NOMO-1 (cell line): ENCODE data around the gene RNF144A.
"Not testable (repeated sequence)": the region's sequence is repeated elsewhere in the genome, so short reads cannot be mapped to it uniquely, and the experiment has no call there.

Experiments used
- DNase-seq, 2 experiments: peaks; one replicate each; lab custom pipeline; 2025; ENCODE audit not compliant: unreplicated experiment in 2 of 2; lab: John Stamatoyannopoulos, UW

Gene RNF144A

GRCh38 chr2:6927186-6927585 is 10.0 kb downstream of the RNF144A start:
- DNase-seq = no peak

- no peak for DNase-seq
These were observed 10.5 kb downstream of the RNF144A start for GRCh38 chr2:6927753-6928152.

DNA sequence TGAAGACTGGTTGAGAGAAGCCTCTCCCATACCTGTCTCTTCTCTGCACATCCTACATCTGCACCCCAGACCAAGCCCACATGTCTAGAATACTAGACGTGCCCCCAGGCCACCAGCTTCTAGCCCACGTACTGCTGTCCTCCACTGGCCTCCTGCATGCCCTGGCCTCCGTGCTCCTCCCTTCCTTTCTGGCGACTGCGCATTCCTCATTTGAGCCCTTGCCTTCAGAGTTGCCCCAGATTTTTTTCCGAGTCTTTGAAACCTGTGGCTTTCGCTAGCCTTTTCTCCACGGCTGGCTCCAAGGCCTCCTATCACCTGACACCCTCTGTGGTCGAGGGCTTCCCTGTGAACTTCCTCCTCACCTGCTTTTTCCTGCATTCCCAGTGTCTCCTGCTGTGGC is 11.2 kb downstream of the RNF144A start:
- DNase-seq = no peak

GRCh38 chr2:6929196-6929819 is 12.1 kb downstream of the RNF144A start:
- no peak for DNase-seq

GRCh38 chr2:6930923-6931647 is 13.9 kb downstream of the RNF144A start:
- no peak for DNase-seq

GRCh38 chr2:6931753-6932152 is 14.5 kb downstream of the RNF144A start:
- no peak for DNase-seq

- no peak for DNase-seq
These were observed 15.0 kb downstream of the RNF144A start for GRCh38 chr2:6932206-6932605.

DNA sequence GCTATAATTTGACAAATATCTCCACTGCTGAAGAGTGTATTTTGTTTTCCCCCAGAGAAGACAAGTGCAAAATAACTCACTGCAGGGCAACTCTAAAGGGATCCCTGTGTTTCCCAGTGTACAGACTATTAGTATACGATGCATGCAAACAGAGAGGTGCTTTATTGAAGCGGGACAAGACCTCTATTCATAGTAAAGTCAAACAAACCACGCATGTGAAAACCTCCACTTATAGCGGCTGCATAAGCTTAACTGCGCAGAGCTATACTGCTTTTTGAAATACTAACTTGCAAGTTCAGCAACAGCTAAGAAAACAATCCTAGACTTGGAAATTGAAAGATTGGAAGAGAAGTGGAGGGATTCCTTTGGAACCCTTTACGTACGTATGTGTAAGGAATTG is 15.6 kb downstream of the RNF144A start:
- no peak for DNase-seq

DNA sequence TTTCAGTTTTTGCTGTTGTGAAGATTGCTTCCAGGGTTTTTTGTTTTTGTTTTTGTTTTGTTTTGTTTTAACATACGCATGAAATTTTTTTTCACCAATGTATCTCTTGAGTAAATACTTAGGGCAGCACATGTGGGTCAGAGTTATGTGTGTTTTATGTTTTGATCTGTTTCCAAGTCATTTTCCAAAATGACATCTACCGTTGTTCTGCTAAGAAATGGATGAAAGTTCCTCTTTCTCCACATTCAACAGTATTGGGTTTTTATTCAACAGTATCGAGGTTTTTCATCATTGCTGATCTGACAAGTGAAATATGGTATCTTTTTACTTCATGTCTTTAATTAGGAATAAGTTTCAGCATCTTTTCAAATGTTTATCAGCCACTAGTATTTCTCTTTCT is 16.7 kb downstream of the RNF144A start:
- peak in 1 of 2 experiments; percentile 5 for DNase-seq

DNA sequence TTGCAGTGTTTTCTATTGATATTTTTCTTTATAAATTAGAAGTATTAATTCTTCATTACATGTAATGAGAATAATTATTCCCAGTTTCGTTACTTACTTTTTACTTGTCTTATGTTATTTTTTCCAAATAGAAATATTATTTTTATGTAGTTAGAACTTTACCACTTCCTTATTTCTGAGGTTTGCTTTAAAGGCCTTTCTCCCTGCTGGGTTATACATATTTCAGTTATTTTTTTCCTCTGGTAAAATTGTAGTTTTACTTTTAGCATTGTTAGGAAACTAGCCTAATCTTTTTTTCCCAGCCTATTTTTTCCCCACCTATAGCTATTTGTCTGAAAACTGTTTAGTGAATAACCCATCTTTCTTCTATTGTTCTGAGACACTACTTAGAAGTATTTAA is 17.1 kb downstream of the RNF144A start:
- DNase-seq = peak in 1 of 2 experiments; percentile 58

- peak; percentile 42 to 43 for DNase-seq
These were observed 17.8 kb downstream of the RNF144A start for GRCh38 chr2:6934758-6935651.

GRCh38 chr2:6935652-6936020 is 18.4 kb downstream of the RNF144A start:
- not testable (repeated sequence) for DNase-seq

DNA sequence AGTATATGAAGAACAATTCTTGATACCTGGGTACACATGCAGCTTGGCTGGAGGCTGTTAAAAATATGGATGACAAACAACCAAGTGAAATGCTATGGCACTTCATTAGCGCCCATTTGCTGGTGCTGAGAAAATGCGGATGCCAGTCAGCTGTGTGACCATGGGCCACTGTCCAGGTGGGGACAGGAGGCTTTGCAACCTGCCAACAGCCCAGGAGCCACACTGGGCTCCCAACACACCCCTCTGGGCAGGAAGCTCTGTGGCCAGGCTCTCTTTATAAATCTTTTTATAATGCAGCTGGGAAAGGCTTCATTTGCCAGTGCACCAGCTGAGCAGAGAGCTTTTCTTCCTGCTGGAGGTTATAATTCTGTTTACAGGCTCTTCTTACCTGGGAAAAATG is 19.9 kb downstream of the RNF144A start:
- no peak for DNase-seq

DNA sequence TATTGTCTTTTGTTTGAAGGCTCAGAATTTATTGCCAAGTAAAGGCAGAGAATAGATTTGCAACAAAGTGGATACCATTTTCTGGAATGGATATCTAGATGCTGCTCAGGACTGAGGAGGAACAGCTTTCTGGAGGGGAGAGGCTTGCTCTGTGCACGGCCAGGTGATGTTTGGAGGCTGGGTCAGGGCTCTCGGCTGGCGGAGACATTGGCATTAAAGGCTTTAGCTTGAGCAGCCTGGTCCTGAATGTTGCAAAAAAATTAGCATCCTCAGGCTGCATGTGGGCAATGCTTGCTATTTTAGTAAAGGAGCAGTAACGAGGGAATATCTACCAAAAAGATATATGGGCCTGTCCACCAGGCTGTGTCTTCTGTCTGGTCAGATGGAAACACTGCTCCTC is 20.4 kb downstream of the RNF144A start:
- no peak for DNase-seq

DNA sequence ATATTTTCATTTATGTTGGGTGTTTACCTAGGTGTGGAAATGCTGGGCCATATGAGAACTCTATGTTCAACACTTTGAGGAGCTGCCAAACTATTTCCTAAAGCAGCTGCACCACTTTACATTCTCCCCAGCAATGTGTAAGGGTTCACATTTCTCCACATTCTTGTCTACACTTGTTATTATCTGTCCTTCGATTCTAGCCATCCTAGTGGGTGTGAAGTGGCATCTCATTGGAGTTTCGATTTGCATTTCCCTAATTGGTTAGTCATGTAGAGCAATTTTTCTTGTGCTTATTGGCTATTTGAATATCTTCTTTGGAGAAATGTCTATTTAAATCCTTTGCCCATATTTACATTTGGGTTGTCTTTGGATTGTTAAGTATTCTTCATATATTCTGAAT is 21.9 kb downstream of the RNF144A start:
- DNase-seq = no peak

DNA sequence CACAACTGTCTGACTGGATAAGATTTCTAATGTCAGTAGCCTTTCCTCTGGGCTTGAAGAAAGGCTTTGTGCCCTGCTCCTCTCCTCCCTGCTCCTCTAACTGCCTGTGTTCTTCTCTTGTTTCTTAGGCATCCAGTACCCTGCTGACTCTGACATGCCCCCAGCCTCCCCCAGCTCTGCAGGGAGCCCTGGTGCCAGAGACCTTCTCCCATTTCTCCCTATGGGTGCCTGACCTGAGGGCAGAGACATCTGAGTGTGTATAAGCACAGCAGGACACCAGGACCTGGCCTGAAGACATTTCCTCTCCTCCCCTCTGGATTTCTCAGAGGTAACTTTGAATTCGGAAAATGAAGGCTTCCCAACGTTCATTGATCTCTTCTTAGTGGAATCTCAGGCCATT is 23.6 kb downstream of the RNF144A start:
- no peak for DNase-seq

- no peak for DNase-seq
These were observed 24.3 kb downstream of the RNF144A start for GRCh38 chr2:6941299-6942046.

DNA sequence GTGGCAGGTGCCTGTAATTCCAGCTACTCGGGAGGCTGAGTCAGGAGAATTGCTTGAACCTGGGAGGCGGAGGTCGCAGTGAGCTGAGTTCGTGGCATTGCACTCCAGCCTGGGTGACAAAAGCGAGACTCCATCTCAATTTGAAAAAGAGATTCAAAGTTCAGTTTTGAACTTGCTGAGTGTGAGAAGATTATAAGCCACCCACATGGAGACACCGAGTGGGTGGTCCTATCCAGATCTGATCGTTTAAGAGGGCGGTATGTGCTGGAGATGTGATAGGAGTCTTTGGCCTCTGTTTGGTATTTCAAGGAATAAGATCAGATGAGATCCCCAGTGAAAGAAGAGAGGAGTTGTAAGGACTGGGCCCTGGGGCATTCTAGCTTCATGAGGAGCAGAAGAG is 25.6 kb downstream of the RNF144A start:
- no peak for DNase-seq

- no peak for DNase-seq
These were observed 26.3 kb downstream of the RNF144A start for GRCh38 chr2:6943523-6943922.

- DNase-seq = no peak
These were observed 26.8 kb downstream of the RNF144A start for GRCh38 chr2:6943971-6944370.

- no peak for DNase-seq
These were observed 27.3 kb downstream of the RNF144A start for GRCh38 chr2:6944555-6944954.
